ENCODE measurements around the gene NTSR1. TPM values are rescaled to one million over a fixed set of nuclear protein-coding genes. Genes with fewer than 3 reads are reported as not detected.

Gene NTSR1
- total RNA-seq, 1 experiment from 2014 or later, result 0.16 TPM

DNA sequence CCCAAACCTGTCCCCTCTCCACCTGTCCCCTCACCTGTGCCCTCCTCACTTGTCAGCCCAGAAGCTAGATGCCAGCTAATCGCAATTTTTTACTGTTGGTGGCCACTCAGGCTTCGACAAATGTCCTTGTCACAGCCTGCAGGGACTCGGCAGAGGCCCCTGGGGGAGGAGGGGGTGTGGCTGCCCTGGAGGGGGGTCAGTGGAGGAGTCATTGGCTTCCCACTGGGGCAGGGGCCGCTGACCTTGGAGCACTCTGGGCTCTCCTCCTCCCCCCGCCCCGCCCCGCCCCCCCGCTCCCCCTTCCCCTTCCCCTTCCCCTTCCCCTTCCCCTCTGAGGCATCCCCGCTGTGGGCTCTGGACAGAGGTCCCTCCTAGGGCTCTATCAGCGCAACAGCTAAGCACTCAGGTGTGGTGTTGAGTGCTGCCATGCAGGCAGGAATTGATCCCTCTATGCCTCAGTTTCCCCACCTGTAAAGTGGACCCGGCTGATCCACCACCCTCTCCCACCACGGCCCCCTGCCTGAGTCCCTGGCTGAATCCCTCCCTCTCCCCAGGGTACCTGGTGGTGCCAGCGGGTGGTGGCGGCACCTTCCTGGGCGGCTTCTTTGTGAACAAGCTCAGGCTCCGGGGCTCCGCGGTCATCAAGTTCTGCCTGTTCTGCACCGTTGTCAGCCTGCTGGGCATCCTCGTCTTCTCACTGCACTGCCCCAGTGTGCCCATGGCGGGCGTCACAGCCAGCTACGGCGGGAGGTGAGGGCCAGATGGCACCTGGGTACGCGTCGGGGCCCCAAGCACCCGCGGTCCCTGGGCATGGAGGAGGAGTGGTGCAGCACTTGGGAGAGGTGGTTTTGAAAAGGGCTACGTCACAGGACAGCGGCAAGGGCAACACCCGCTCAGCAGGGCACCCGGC is 42.6 kb upstream of the NTSR1 start:
- Histone ChIP-seq H3K4me1 (no peaks in the 10 kb centered on the region), H3K9me3 (no peaks in the 10 kb centered on the region), H3K4me3 (ENCODE audit: low read depth, low read length) (no peak overlapping the region), H3K27me3 (replicated peaks; ENCODE audit: control insufficient read depth, insufficient read depth, low read length) (no peaks in the 10 kb centered on the region), H3K36me3 (ENCODE audit: control insufficient read depth, insufficient read depth, low read length) (no peaks in the 10 kb centered on the region)
- intact Hi-C loops (cut with micrococcal nuclease; ENCODE audit: unreplicated experiment), result no loop called here
- POLR2A ChIA-PET, result no interaction called here
- TF ChIP-seq, protein P1, sequence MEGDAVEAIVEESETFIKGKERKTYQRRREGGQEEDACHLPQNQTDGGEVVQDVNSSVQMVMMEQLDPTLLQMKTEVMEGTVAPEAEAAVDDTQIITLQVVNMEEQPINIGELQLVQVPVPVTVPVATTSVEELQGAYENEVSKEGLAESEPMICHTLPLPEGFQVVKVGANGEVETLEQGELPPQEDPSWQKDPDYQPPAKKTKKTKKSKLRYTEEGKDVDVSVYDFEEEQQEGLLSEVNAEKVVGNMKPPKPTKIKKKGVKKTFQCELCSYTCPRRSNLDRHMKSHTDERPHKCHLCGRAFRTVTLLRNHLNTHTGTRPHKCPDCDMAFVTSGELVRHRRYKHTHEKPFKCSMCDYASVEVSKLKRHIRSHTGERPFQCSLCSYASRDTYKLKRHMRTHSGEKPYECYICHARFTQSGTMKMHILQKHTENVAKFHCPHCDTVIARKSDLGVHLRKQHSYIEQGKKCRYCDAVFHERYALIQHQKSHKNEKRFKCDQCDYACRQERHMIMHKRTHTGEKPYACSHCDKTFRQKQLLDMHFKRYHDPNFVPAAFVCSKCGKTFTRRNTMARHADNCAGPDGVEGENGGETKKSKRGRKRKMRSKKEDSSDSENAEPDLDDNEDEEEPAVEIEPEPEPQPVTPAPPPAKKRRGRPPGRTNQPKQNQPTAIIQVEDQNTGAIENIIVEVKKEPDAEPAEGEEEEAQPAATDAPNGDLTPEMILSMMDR (IDR thresholded peaks at IDR 0.05; ENCODE audit: insufficient read depth in 1 of 2, low read depth in 1 of 2, low read length in 1 of 2, severe bottlenecking in 1 of 2, unreplicated experiment in 1 of 2), result no peak
- H3K36me3 Mint-ChIP-seq (ENCODE audit: insufficient read depth, unreplicated experiment), result no peaks in the 10 kb centered on the region
- no peak overlapping the region for H3K27ac Mint-ChIP-seq (ENCODE audit: unreplicated experiment)
- H3K4me1 Mint-ChIP-seq (ENCODE audit: low read depth, unreplicated experiment), result no peaks in the 10 kb centered on the region
- no peaks in the 10 kb centered on the region for H3K9me3 Mint-ChIP-seq (ENCODE audit: unreplicated experiment)
- no peaks in the 10 kb centered on the region for H3K27me3 Mint-ChIP-seq (ENCODE audit: insufficient read depth, unreplicated experiment)
- no peak overlapping the region for H3K4me3 Mint-ChIP-seq (ENCODE audit: unreplicated experiment)
- no TSS peak for BruUV-seq (replicated peaks)
- DNase-seq, result no peak
- CTCF ChIA-PET, result interaction anchor here (0.6 to 2.7 kb wide), 8 partner anchors 10 to 181 kb away, joined by 3 to 23 read pairs (median 4); no protein-coding TSS in a partner anchor

DNA sequence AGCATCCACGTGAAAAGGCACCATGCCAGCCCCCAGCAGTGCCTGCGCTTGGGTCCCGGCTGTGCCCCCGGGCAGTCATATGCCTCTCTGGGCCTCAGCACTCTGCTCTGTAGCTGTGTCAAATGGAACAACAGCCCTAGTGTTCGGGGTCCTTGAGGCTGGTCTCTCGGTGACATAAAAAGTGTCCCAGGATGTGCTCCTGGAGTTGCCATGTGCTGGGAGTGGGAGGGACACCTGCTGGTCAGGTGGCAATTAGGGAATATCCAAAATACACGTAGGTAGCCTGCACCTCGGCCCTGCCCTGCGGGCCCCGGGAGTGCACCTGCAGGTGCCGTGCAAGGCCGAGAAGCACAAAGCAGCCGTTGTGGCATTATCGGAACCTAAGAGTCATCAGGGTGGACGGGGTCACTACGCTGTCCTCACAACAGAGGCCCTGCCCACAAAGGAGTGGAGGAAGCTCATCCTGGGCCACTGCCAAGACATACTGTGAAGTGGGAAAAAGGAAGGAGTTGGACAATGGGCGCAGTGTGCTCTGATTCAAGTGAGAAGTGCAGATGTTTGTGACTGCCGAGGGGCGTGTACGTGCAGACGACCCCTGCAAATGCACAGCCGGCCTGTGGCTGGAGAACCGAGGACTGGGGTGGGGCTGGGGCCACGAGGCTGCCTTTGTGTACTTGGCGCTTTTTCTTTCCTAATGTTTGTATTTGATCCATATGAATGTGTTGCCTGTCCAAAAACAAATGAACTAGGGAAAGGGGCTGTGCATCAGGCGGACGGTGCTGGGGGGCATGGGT is 41.7 kb upstream of the NTSR1 start:
- Histone ChIP-seq H3K36me3 (ENCODE audit: control insufficient read depth, insufficient read depth, low read length) (no peaks in the 10 kb centered on the region), H3K4me3 (ENCODE audit: low read depth, low read length) (no peak overlapping the region), H3K4me1 (no peaks in the 10 kb centered on the region), H3K27me3 (replicated peaks; ENCODE audit: control insufficient read depth, insufficient read depth, low read length) (no peaks in the 10 kb centered on the region), H3K9me3 (no peaks in the 10 kb centered on the region)
- Mint-ChIP-seq H3K36me3 (ENCODE audit: insufficient read depth, unreplicated experiment) (no peaks in the 10 kb centered on the region), H3K4me1 (ENCODE audit: low read depth, unreplicated experiment) (no peaks in the 10 kb centered on the region), H3K4me3 (ENCODE audit: unreplicated experiment) (no peak overlapping the region), H3K9me3 (ENCODE audit: unreplicated experiment) (no peaks in the 10 kb centered on the region), H3K27me3 (ENCODE audit: insufficient read depth, unreplicated experiment) (no peaks in the 10 kb centered on the region), H3K27ac (ENCODE audit: unreplicated experiment) (no peak overlapping the region)
- TF ChIP-seq, protein P1 (IDR thresholded peaks at IDR 0.05; ENCODE audit: insufficient read depth in 1 of 2, low read depth in 1 of 2, low read length in 1 of 2, severe bottlenecking in 1 of 2, unreplicated experiment in 1 of 2), result no peak
- BruUV-seq (replicated peaks), result no TSS peak
- ChIA-PET POLR2A (no interaction called here), CTCF (interaction anchor here (0.6 to 2.7 kb wide), 5 partner anchors 19 to 141 kb away, joined by 3 to 23 read pairs (median 7); no protein-coding TSS in a partner anchor)
- no peak for DNase-seq
- intact Hi-C loops (cut with micrococcal nuclease; ENCODE audit: unreplicated experiment), result no loop called here
